ENCODE data around the gene RRAS. TPM values are rescaled to one million over a fixed set of nuclear protein-coding genes. Genes with fewer than 3 reads are reported as not detected.
A peak's percentile ranks its signal among the peaks of the same experiment; 100 is the strongest.

Gene RRAS
- total RNA-seq, 1 donor, result 52.4 TPM

- DNase-seq (ENCODE audit: low read depth), result peak; percentile 41
- no peak for TF ChIP-seq CTCF (IDR thresholded peaks at IDR 0.05; ENCODE audit: insufficient read depth, low read length)
- H3K4me3 ChIP-seq (ENCODE audit: low read depth, low read length), result peak overlapping the region; percentile 82
Observed at GRCh38 chr19:49591731-49592485, 48.0 kb downstream of the RRAS start.

DNA sequence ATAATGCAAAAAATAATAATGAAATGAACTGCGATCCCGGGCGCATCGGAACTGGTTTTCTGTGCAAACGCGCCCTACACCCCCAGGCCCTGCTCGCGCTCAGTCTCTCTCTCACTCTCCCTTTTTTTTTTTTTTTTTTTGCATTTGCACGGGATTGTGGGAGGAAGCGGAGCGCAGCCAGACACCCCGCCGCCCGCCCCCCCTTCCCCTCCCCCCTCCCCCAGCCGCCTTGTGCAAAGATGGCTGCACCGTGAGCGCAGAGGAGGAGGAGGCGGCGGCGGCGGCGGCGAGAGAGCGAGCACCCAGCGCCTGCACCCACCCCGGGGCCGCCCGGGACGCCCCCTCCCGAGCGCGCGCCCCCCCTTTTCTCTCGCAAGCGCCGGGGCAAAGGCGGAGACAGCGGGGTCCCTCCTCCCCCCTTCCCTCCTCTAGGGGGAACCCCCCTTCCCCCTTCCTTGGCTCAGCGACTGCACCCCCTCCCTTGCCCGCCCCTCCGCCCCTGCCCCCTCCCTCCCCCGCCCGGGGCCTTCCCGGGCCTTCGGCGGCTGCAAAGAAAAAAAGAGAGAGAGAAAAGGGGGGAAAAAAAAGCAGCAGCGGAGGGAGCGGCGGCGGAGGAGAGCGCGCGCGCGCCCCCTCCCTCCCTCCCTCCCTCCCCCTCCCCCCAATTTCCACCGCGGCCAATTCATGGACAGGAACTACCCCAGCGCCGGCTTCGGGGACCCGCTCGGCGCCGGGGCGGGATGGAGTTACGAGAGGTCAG is 48.8 kb downstream of the RRAS start, which contains the start of gene PRR12:
TSS of gene PRR12 (plus strand) at position 212 of the 760 bp plus-strand sequence. CDS start at position 685, 473 bp downstream.
- peak; percentile 75 for DNase-seq (ENCODE audit: low read depth)
- peak within 1 kb of the TSS; percentile 84 for H3K4me3 ChIP-seq (ENCODE audit: low read depth, low read length)
- no peak for TF ChIP-seq CTCF (IDR thresholded peaks at IDR 0.05; ENCODE audit: insufficient read depth, low read length)

DNA sequence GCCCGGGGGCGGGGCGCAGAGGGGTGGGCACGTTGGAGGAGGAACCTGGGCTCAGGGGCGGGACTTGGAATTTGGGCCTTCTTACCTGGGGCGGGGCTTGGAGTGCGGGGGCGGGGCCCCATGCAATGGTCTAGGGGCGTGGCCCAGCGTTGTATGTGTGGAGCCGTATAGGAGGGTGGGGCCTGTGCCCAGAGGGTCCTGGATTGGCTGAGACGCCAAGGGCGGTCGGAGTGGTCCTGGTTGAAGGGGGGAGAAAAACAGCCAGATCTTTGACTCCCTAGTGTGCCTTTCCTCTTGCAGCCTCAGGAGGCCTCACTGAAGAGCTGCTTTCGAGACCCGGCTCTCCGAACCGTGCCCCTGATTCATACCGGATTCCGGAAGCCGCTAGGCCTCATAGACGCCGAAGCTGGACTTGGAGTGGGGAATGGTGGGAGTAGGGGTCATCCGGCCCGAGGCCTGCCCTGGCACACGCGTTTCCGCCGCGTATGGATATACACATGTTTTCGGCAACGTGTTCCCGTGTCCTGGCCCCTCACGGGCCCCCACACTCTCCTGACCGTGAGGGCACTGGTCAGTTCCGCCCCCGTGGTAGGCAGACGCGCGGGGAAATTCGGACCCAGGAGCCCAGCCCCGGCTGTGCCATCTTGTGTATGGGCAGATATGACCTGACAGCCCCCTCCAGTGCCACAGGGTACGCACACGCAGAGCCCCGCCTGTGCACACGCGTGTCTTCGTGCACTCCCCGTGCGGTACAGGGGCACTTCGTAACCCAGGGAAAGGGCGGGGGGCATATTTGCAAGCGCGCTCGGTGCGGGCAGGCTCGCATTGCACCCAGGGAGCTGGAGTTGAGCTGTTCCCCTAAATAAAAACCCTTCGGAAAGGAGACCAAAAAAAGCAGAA is 49.6 kb downstream of the RRAS start:
- peak overlapping the region; percentile 84 for H3K4me3 ChIP-seq (ENCODE audit: low read depth, low read length)
- DNase-seq (ENCODE audit: low read depth), result peak; percentile 96
- TF ChIP-seq CTCF (IDR thresholded peaks at IDR 0.05; ENCODE audit: insufficient read depth, low read length), result peak; percentile 37

GRCh38 chr19:49589502-49589905 is 50.4 kb downstream of the RRAS start:
- DNase-seq (ENCODE audit: low read depth), result no peak
- no peak for TF ChIP-seq CTCF (IDR thresholded peaks at IDR 0.05; ENCODE audit: insufficient read depth, low read length)
- H3K4me3 ChIP-seq (ENCODE audit: low read depth, low read length), result no peak overlapping the region

GRCh38 chr19:49588365-49589122 is 51.4 kb downstream of the RRAS start:
- no peak for TF ChIP-seq CTCF (IDR thresholded peaks at IDR 0.05; ENCODE audit: insufficient read depth, low read length)
- DNase-seq (ENCODE audit: low read depth), result no peak
- H3K4me3 ChIP-seq (ENCODE audit: low read depth, low read length), result no peak overlapping the region

DNA sequence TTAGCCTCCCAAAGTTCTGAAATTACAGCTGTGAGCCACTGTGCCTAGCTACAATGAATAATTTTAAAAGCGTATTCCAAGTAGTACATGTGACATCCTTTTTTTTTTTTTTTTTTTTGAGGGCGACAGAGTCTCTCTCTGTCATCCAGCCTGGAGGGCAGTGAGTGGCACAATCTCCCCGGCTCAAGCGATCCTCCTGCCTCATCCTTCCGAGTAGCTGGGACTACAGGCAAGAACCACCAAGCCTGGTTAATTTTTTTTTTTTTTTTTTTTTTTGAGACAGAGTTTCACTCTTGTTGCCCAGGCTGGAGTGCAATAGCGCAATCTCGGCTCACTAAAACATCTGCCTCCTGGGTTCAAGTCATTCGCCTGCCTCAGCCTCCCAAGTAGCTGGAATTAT is 52.7 kb downstream of the RRAS start:
- TF ChIP-seq CTCF (IDR thresholded peaks at IDR 0.05; ENCODE audit: insufficient read depth, low read length), result no peak
- no peak for DNase-seq (ENCODE audit: low read depth)
- no peak overlapping the region for H3K4me3 ChIP-seq (ENCODE audit: low read depth, low read length)

Data from fibroblast of the aortic adventitia (primary cell).